HCT116 (cell line): ENCODE data around the gene PCGF5.

ENCODE experiments used
- CEBPB ChIP-seq: IDR thresholded peaks from 2 replicates; pipeline ENCODE4 v1.6.1; 2012; ENCODE audit warnings: low read depth
- EZH2 ChIP-seq: fragments of 200-600 bp; sonication (generic); IDR thresholded peaks from 2 replicates; pipeline ENCODE4 v1.6.1; 2017; ENCODE audit warnings: antibody characterized with exemption, mixed run types
- EZH2phosphoT487 ChIP-seq: fragments of 200-600 bp; IDR thresholded peaks from 2 replicates; pipeline ENCODE4 v1.6.1; 2018; ENCODE audit warnings: antibody characterized with exemption, borderline replicate concordance
- POLR2A ChIP-seq: IDR thresholded peaks from 2 replicates; pipeline ENCODE4 v1.7.0; 2011; ENCODE audit warnings: borderline replicate concordance; ENCODE audit not compliant: insufficient read depth, insufficient read length; ENCODE audit errors: extremely low read depth
- POLR2AphosphoS5 ChIP-seq: IDR thresholded peaks from 2 replicates; pipeline ENCODE4 v1.6.1; 2011; ENCODE audit warnings: mild to moderate bottlenecking, low read depth, low read length, moderate library complexity
- RAD21 ChIP-seq: IDR thresholded peaks from 2 replicates; pipeline ENCODE4 v1.6.1; 2012; ENCODE audit warnings: low read depth, mild to moderate bottlenecking
- SIN3A ChIP-seq: IDR thresholded peaks from 2 replicates; pipeline ENCODE4 v1.6.1; 2012; ENCODE audit warnings: low read depth
- ZNF274 ChIP-seq: fragments of 200-500 bp; sonication (Bioruptor generic); IDR thresholded peaks from 2 replicates; pipeline ENCODE4 v1.6.1; 2014; ENCODE audit warnings: mild to moderate bottlenecking, low read depth, low read length, inconsistent platforms
- TF ChIP-seq, protein P1 (sequence below), 3 experiments: fragments of 200-600 bp in 1 of 3; sonication (generic) in 1 of 3; IDR thresholded peaks in 2 of 3; conservative IDR thresholded peaks in 1 of 3; 2 replicates each; pipeline ENCODE4 v1.5.1; 2012 to 2017; ENCODE audit warnings: low read depth in 2 of 3, low read length in 2 of 3, antibody characterized with exemption in 1 of 3, borderline replicate concordance in 1 of 3, control low read depth in 1 of 3, mild to moderate bottlenecking in 1 of 3, mixed read lengths in 1 of 3, mixed run types in 1 of 3, moderate library complexity in 1 of 3; ENCODE audit not compliant: insufficient read depth in 1 of 3
- TF ChIP-seq, protein P2 (sequence below): IDR thresholded peaks from 2 replicates; pipeline ENCODE4 v1.6.1; 2012

DNA sequence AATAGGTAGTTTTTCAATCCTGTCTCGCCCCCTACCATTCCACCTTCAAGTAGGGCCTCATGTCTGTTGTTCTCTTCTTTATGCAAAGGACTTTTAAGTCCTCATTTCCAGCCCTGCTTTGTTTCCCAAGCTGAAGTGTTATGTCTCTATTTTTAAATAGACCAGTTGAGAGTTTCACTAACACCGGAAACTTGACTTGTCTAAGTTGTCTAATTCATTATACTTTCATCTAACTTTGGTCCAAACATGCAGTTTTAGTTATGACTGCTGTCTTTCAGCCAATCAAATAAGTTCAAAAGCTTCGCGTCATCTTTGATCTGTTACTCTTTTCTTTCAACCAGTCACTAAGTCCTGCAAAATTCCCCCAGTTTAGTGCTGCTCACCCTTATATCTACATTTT lies 32.8 kb downstream of the PCGF5 start:
- TF ChIP-seq, protein P1, sequence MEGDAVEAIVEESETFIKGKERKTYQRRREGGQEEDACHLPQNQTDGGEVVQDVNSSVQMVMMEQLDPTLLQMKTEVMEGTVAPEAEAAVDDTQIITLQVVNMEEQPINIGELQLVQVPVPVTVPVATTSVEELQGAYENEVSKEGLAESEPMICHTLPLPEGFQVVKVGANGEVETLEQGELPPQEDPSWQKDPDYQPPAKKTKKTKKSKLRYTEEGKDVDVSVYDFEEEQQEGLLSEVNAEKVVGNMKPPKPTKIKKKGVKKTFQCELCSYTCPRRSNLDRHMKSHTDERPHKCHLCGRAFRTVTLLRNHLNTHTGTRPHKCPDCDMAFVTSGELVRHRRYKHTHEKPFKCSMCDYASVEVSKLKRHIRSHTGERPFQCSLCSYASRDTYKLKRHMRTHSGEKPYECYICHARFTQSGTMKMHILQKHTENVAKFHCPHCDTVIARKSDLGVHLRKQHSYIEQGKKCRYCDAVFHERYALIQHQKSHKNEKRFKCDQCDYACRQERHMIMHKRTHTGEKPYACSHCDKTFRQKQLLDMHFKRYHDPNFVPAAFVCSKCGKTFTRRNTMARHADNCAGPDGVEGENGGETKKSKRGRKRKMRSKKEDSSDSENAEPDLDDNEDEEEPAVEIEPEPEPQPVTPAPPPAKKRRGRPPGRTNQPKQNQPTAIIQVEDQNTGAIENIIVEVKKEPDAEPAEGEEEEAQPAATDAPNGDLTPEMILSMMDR (IDR thresholded peaks at IDR 0.05 in 2 of 3, conservative IDR thresholded peaks at IDR 0.05 in 1 of 3; ENCODE audit: borderline replicate concordance in 1 of 3, insufficient read depth in 1 of 3, low read depth in 2 of 3, low read length in 2 of 3), result no peak
- no peak for TF ChIP-seq POLR2AphosphoS5
- no peak for TF ChIP-seq POLR2A
- no peak for TF ChIP-seq RAD21
- TF ChIP-seq, protein P2, sequence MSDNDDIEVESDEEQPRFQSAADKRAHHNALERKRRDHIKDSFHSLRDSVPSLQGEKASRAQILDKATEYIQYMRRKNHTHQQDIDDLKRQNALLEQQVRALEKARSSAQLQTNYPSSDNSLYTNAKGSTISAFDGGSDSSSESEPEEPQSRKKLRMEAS, result no peak
- no peak for TF ChIP-seq ZNF274
- TF ChIP-seq CEBPB, result no peak
- no peak for TF ChIP-seq EZH2phosphoT487
- TF ChIP-seq SIN3A, result no peak
- TF ChIP-seq EZH2, result no peak
